ENCODE measurements around the gene NPAS3.

DNA sequence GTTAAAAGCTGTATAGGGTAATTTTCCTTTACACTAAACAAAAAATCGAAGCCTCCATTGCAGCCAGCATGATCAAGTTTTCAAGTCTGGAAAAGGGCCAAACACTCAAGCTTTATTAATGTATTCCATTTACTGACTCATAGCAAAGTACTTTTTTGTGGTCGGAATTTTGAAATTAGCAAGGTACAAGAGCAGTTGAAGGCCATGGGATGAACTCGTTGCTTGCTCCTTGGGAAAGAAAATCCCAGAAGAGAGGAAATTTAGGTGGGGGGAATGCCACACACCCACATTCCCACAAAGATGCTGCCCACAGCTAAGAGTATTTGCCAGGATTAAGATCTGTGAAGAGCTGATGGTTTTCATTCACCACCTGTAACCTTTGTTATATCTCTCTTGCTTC lies 678.5 kb downstream of the NPAS3 start:
- no peak for TF ChIP-seq EZH2 (optimal IDR thresholded peaks at IDR 0.05; ENCODE audit: low read depth, low read length)
- TF ChIP-seq, protein P1, sequence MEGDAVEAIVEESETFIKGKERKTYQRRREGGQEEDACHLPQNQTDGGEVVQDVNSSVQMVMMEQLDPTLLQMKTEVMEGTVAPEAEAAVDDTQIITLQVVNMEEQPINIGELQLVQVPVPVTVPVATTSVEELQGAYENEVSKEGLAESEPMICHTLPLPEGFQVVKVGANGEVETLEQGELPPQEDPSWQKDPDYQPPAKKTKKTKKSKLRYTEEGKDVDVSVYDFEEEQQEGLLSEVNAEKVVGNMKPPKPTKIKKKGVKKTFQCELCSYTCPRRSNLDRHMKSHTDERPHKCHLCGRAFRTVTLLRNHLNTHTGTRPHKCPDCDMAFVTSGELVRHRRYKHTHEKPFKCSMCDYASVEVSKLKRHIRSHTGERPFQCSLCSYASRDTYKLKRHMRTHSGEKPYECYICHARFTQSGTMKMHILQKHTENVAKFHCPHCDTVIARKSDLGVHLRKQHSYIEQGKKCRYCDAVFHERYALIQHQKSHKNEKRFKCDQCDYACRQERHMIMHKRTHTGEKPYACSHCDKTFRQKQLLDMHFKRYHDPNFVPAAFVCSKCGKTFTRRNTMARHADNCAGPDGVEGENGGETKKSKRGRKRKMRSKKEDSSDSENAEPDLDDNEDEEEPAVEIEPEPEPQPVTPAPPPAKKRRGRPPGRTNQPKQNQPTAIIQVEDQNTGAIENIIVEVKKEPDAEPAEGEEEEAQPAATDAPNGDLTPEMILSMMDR (IDR thresholded peaks at IDR 0.05; ENCODE audit: low read length) = no peak
